Kidney epithelial cell (primary cell): ENCODE data around the gene LARGE1. TPM values are rescaled to one million over a fixed set of nuclear protein-coding genes. Genes with fewer than 3 reads are reported as not detected.

ENCODE experiments used
- DNase-seq: peaks from one replicate; pipeline ENCODE4 v3.0.0-alpha.2; 2010; ENCODE audit warnings: low read depth
- H3K27me3 ChIP-seq: 2 replicates; pipeline ENCODE4 v1.6.0; 2011; ENCODE audit warnings: low read length; ENCODE audit not compliant: control insufficient read depth, insufficient read depth
- H3K36me3 ChIP-seq: 2 replicates; pipeline ENCODE4 v1.5.1; 2011; ENCODE audit warnings: low read length; ENCODE audit not compliant: control insufficient read depth, insufficient read depth
- H3K4me3 ChIP-seq: 2 replicates; pipeline ENCODE4 v1.5.1; 2011; ENCODE audit warnings: low read depth, mild to moderate bottlenecking, control low read depth, low read length
- CTCF ChIP-seq: IDR thresholded peaks from 2 replicates; pipeline ENCODE4 v1.5.1; 2011; ENCODE audit warnings: mild to moderate bottlenecking, moderate library complexity, low read length, control low read depth, inconsistent platforms; ENCODE audit not compliant: insufficient read depth, poor library complexity, severe bottlenecking
- total RNA-seq: library from RNA; depleted of rRNA; stranded (reverse); fragments of >200 nt; gene quantifications from 2 replicates; pipeline ENCODE4 v1.2.3, GENCODE V29; 2015

The LARGE1 gene
- total RNA-seq, 1 donor from 2014 or later: 17.8 TPM

GRCh38 chr22:33605666-33606065 is 314.6 kb downstream of the LARGE1 start:
- no peak overlapping the region for H3K4me3 ChIP-seq
- H3K36me3 ChIP-seq: no peaks in the 10 kb centered on the region
- DNase-seq: no peak
- no peak for TF ChIP-seq CTCF
- H3K27me3 ChIP-seq: no peaks in the 10 kb centered on the region

GRCh38 chr22:33605221-33605620 is 315.1 kb downstream of the LARGE1 start:
- no peak for DNase-seq
- TF ChIP-seq CTCF: no peak
- Histone ChIP-seq H3K4me3 (no peak overlapping the region), H3K36me3 (no peaks in the 10 kb centered on the region), H3K27me3 (no peaks in the 10 kb centered on the region)

- H3K27me3 ChIP-seq: no peaks in the 10 kb centered on the region
- H3K4me3 ChIP-seq: no peak overlapping the region
- DNase-seq: no peak
- H3K36me3 ChIP-seq: no peaks in the 10 kb centered on the region
- TF ChIP-seq CTCF: no peak
Measured at GRCh38 chr22:33601062-33601461, 319.2 kb downstream of the LARGE1 start.

GRCh38 chr22:33600595-33600994 is 319.7 kb downstream of the LARGE1 start:
- H3K36me3 ChIP-seq: no peaks in the 10 kb centered on the region
- DNase-seq: no peak
- no peaks in the 10 kb centered on the region for H3K27me3 ChIP-seq
- H3K4me3 ChIP-seq: no peak overlapping the region
- TF ChIP-seq CTCF: no peak

GRCh38 chr22:33600113-33600512 is 320.2 kb downstream of the LARGE1 start:
- Histone ChIP-seq H3K27me3 (no peaks in the 10 kb centered on the region), H3K4me3 (no peak overlapping the region), H3K36me3 (no peaks in the 10 kb centered on the region)
- no peak for TF ChIP-seq CTCF
- DNase-seq: no peak

- TF ChIP-seq CTCF: no peak
- no peak overlapping the region for H3K4me3 ChIP-seq
- H3K27me3 ChIP-seq: no peaks in the 10 kb centered on the region
- no peaks in the 10 kb centered on the region for H3K36me3 ChIP-seq
- DNase-seq: no peak
Measured at GRCh38 chr22:33599596-33599995, 320.7 kb downstream of the LARGE1 start.
